NCI-H2196 (cell line): Measurements from ENCODE around the gene MCEMP1.

Source experiments
- DNase-seq: peaks from one replicate; lab custom pipeline; 2025; ENCODE audit not compliant: unreplicated experiment; lab: John Stamatoyannopoulos, UW

The MCEMP1 gene

DNA sequence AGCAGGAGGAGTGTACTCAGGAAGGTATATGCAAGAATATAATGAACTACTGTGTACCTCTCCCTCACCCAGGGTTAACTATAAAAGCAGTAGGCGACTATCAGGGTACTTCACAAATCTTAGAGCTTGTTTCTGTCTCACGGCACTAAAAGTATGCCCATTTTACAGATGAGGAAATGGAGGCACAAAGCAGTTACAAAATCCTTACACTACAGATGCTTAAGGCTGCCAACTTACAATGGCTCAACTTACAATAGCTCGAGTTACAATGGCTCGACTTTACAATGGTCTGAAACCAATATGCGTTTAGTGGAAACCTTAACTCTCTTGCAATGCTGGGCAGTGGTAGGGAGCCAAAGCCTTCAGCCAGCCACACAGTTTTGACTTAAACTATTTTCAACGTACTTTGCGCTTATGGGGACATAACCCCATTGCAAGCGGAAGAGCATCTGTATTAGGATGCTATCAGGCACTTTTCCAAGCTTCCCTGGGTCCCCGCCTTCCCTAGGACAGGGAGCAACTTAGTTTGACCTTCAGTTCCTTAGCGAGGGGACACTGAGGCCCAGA is 20.9 kb downstream of the MCEMP1 start:
- DNase-seq = no peak

DNA sequence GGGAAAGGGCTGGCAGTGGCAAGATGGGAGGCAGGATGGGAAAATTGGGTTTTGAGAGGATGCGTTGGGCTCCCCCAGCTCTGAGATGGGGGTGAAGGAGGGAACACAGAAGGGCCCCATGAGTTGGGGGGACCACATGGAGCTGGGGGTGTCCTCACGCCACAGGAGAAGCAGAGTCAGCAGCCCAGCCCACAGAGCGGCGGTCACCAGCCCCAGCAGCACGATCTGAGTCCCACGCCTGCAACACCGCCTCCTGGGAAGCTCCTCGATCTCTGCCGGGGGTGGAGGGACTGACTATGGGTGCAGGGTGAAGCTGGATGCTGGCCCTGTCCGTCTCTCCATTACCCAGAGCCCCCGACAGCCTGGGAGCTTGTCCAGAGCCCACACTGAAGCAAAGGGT is 21.7 kb downstream of the MCEMP1 start:
- no peak for DNase-seq

DNA sequence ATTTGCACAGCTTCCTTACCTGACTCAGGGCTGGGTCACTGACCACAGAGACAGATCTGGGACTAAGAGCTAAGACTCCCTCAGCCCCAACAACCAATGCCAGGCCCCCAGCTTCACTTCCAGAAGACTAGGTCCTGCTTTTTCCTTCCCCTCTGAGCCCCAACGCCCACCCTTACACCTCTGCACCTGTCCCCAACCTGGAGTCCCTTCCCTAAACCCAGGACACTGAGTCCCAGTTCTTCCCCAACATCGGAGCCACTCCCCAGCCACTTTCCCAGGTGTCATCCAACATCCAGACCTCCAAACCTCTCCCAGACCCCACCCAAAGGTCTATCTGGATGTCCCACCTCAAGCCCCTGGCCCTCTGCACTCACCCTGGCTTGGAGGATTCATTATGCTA is 22.1 kb downstream of the MCEMP1 start:
- no peak for DNase-seq

DNA sequence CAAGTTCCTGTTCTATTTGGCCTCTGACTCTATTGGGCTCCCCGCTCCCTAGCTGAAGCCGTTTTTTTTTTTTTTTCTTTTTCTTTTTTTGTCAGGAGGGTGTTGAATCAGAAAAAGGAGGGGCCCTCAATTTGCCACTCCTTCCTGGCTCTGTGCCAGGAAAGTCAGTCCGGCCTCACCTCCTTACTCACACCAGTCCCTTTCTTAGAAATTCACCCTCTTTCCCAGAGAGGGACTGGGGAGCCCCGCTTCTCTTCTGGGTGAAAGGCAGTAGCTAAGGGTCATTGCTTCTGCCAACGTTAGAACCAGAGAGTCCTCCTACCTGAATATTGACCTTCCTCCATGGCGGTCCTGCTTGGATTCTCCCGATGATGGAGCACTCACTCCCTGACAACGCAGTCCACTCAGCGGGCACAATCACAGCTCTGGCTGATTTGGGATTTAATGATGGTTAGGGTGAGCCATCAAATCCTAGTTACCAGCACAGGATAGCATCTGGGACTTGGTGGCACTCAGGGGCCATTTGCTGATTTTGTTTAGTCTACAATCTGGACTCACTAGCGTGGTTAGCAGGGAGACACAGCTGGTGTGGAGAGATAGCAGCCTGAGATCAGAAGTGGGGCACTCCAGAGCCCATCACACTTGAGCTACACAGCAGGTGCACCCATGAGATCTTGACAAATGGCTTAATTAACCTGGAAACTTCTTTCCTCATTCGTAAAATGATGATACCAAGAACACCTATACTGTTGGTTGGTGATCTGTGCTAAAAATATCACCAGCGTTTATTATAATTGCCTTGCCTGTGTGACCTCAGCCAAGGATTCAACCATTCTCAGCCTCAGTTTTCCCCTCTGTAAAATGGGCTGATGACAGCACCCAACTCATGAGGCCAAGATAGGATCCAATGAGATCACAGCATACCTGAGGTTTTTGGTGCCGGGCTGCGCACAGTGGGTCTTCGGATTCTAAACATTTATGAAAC is 22.8 kb downstream of the MCEMP1 start:
- DNase-seq = no peak

DNA sequence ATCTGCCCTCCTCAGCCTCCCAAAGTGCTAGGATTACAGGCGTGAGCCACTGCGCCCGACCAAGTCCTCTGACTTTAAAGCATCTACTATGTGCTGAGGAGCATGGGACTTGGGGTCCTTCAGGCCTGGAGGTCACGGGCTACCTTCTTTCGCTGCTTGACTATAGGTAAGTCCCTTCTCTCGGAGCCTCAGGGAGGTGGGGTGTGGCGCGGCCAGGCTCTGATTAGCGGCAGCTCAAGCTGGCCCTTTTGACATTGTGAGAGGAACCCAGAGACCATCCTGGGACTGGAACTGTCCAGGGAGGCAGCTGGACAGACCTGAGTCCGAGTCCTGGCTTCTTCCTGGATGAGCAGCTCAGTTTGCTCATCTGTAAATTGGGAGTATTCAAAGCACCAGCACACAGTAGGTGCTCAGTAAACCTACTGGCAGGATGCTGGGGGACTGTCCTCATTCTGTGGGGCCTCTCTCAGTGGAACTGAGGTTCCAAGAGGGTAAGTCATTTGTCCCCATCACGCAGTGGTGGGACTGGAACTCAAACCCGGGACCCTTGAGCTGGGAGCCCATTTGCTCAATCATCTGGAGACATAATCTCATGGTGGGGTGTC is 24.3 kb downstream of the MCEMP1 start:
- no peak for DNase-seq

DNA sequence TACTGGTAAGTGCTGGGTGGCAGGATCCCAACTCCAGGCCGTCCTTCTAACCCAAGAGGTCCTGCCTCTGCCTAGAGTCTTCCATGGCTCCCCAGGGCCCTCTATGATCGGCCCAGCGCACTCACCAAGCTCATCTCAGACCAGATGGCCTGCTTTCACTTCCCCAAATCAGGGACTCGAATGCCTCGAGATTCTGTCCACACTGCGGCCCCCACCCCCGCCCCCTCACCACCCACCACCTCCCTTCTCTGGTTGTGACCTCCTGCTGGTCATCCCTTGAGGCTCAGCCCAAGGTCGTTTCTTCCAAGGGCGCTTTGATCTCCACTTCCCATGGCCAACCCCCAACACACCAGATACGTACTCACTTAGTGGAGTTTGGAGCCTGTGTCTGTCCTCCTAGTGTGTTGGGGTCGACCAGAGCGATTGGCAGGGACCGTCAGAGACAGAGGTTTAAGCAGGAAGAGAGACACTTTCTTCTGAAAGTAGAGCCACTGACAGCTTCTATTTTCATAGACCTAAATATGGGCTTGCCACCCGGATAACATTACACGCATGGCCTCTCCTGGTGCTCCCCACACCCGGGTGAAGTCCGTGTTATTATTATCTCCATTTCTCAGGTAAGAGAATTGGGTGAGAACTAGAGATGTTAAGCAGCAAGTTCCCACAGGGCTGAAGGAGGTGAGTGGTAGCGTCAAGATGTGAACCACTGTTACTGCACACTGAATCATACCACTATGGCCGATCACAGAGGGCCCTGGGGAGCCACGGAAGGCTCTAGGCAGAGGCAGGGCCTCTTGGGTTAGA is 25.0 kb downstream of the MCEMP1 start, which contains the start of gene FCER2:
Gene FCER2 (minus strand): TSS at position 478 of the 804 bp plus-strand sequence. CDS start 2,371 bp downstream, outside the sequence.
- DNase-seq = no peak

DNA sequence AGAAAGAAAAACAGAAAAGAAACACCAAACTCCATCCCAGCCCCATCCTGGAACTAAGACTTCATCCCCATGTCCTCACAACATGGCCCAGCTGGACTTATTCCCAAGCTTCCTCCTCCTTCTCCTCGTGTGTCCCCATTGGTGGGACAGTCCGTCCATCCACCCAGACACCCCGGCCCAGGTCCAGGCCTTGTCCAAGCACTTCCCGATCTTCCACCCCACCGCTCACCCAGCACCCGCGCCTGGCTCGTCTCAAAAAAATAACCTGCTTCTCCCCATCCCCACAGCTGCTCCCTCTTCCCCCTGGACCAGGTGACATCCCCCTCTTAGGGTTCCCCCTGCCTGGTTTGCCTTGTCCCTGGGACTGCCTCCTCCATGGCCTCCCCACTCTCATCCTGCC is 26.4 kb downstream of the MCEMP1 start:
- no peak for DNase-seq

DNA sequence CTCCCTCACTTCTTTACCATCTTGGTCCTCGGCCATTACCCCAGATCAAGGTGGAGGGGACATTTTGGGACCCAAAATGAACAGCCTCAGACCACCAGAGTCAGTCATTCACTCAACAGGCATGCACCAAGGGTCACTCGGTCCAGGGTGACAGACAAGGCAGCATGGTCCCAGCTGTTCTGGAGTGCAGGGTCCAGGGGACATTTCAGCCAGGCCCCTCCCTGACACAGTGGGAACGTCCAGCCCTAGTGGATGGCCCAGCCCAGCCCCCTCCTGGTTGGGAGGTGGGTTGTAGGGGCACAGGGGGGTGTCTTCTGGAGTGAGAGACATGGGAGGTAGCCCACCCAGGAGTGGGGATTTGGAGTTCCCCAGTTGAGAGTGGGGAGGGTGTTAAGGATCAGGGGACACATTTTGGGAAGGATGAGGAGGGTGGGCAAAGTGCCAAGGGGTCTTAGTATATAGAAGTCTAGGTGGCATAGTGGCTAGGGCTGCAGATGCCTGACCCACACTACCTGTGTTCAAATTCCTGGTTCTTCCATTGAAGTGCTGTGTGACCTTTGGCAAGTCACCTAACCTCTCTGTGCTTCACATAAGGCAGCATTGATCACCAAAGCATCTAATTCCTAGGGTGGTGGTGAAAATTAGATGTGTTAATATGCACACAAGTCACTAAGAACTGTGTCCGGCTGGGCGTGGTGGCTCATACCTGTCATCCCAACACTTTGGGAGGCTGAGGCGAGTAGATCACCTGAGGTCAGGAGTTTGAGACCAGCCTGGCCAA is 27.6 kb downstream of the MCEMP1 start:
- DNase-seq = no peak

DNA sequence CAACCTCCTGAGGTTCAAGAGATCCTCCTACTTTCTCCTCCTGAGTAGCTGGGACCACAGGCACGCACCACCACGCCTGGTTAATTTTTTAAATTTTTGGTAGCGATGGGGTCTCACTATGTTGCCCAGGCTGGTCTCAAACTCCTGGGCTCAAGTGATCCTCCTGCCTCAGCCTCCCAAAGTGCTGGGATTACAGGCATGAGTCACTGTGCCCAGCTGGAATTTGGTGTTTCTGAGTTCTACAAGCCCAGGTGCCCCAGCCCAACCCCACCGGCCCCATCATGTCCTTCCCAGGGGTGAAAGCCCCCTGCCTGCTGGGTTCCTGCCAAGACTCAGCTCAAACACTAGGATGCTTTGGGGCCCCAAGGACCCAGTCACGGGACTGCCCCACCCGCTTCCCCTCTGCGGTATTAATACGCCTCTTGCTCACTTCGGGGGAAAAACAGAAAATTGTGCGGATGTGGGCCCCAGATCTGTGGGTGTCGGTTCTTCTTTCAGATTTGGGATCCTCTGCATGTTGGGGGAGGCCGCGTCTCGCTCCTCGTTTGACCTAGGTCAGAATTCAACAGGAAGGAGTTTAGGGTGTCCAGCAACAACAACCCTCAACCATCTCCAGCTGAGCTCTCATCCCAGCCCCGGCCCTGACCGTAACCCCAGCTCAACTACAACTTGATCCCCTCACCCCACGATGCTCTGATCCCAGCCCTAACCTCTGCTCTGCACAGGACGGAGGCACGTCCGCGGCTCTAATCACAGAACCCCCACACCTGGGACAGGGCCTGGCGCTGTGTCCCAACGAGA is 28.7 kb downstream of the MCEMP1 start:
- no peak for DNase-seq

DNA sequence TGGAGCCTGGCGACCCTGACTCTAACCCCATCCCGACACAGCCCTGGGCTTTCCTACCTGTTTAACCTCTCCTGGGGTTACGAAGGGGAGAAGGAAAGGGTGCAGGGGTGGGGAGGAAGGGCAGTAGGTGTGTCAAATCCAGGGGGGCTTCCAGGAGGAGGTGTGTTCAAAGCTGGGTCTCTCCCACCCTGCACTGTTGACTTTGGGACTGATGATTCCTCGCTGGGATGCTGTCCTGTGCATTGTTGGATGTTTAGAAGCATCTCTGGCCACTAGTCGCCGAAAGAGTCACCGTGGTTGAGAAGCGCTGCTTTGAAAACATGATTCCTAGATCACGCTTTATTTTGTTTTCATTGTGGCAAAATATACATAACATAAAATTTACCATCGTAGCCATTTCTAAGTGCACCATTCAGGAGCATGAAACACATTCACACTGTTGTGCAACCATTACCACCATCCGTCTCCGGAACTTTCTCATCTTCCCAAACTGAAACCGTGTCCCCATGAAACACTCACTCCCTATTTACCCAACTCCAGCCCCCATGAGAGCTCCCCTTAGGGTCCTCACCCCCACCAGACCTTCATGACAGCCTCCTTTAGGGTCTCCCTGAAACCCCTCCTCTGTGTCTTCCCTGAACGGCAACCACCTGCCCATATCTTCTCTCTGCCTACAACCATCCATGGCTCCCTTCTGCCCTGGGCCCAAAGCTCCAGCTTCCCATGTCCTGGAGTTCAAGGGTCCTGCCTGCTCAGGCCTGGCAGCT is 29.5 kb downstream of the MCEMP1 start:
- DNase-seq = no peak

DNA sequence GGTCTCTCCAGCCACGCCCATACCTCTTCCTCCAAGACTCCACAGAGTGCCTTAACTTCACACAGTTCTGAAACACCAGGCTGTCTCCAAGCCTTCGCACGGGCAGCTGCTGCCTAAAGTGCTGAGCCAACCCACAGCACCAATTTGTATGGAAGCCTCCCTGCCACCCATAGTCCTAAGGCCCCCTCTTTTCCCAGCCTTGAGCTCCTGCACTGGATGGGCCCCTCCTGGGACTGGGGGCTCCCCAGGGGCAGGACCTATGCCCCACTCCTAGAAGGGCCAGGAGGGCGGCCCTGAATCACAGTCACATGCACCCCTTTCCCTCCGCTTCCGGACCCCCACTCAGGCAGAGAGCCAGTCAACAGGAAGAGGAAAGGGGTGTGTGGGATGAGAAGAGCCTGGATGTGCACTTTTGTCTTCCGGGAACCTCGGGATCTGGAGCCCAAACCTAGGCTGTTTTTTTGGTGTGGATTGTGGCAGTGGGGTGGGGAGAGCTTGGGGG is 30.1 kb downstream of the MCEMP1 start:
- no peak for DNase-seq

DNA sequence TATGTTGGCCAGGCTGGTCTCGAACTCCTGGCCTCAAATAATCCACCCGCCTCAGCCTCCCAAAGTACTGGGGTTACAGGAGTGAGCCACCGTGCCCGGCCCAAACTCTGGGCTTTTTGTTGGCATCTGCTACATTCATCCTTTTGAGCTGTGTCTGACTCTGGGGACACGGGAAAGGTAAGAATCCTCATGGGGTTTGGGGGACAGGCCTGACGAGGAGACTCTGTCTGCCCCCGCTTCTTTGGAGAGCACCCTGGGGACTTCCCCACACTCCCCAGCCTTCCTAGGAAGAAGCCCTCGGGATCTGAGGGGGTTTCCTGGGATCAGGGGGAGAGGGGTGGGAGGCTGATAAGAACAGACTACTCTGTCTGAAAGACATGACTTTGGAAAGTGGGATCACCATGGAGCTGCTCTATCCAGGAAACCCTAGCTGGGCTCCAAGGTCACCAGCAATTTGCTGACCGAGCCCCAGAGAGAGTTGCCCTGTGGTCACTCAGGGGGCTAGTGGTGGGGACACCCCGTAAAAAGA is 33.1 kb downstream of the MCEMP1 start:
- no peak for DNase-seq

DNA sequence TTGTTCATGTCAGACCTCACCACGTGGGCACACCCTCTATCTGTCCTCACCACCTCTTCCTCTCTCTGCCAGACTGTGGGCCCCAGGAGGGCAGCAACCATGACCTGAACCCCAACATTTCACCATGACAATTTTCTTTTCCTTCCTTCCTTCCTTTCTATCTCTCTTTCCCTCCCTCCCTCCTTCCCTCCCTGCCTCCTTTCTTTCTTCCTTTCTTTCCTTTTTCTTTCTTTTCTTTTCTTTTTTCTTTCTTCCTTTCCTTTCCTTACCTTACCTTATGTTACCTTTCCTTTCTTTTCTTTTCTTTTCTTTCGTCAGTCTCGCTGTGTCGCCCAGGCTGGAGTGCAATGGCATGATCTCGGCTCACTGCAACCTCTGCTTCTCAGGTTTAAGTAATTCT is 33.7 kb downstream of the MCEMP1 start:
- no peak for DNase-seq

DNA sequence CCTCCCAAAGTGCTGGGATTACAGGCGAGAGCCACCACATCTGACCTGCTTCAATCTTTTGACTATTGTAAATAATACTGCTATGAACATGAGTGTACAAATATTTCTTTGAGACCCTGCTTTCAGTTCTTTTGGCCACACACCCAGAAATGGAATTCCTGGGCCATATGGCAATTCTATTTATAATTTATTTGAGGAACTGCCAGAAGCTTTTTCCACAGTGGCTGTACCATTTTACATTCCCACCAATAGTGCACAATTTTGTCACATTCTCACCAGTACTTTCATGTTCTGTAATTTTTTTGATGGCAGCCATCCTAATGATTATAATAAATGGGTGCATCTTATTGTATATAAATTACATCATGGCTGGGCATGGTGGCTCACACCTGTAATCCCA is 38.8 kb downstream of the MCEMP1 start:
- DNase-seq = no peak

DNA sequence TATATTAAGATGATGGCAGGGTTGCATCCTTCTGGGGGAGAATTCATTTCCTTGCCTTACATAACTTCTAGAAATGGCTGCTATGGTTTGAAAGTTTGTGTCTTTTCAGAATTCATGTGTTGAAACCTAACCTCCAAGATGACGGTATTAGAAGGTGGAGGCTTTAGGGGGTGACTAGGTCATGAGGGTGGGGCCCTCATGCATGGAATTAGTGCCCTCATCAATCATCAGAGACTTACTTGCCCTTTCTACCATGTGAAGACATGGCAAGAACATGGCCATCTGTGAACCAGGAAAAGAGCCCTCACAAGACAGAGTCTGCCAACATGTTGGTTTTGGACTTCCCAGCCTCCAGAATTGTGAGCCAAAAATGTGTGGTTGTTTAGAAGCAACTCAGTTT is 39.9 kb downstream of the MCEMP1 start:
- DNase-seq = no peak

DNA sequence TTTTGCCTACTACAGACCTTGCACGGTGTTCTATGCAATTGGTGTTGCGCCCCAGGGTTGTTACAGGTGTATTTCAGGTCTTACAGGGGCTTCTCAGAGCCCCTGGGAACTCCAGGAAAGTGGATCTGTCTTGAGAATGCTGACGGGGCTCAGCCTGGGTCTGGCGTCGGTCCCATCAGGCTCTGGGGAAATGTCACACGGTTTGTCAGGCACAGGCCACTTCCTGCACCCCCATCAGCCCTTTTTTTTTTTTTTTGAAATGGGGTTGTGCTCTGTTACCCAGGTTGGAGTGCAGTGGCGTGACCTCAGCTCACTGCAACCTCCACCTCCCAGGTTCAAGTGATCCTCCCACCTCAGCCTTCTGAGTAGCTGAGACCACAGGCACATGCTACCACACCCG is 41.8 kb downstream of the MCEMP1 start:
- DNase-seq = no peak

DNA sequence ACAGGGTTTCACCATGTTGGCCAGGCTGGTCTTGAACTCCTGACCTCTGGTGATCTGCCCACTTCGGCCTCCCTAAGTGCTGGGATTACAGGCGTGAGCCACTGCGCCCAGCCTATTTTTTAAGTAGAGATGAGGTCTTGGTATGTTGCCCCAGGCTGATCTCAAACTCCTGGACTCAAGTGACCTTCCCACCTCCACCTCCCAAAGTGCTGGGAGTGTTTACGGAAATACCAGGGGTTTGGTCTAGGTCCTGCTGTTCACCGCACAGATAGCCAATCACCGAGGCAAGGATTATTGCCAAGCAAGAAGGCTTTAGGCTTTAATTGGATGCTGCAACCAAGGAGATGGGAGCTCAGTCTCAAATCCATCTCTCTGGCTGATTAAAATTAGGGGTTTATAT is 43.5 kb downstream of the MCEMP1 start:
- no peak for DNase-seq

DNA sequence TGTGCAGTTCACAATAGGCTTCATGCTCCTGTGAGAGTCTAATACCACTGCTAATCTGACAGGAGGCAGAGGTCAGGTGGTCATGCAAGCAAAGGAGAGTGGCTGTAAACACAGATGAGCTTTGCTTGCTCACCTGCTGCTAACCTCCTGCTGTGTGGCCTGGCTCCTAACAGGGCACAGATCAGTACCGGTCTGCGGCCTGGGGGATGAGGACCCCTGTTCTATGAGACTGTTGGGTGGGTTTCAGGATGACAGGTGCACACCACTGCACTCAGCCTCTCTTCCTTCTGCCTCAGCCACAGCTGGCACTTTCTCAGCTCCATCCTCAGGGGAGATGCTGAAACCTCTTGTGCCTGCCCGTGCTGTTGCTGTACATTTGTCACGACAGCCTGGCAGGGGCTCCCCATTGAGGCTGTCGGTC is 45.4 kb downstream of the MCEMP1 start:
- DNase-seq = peak; percentile 26
